Measurements from ENCODE around the gene PRR36. TPM values are rescaled to one million over a fixed set of nuclear protein-coding genes. Genes with fewer than 3 reads are reported as not detected.
"Not testable (repeated sequence)": the region's sequence is repeated elsewhere in the genome, so short reads cannot be mapped to it uniquely, and the experiment has no call there.

PRR36 gene
- total RNA-seq, 1 experiment from 2014 or later: 3.3 TPM

GRCh38 chr19:7859831-7860713 lies 14.1 kb downstream of the PRR36 start:
- BruUV-seq (replicated peaks): no TSS peak
- intact Hi-C loops (cut with micrococcal nuclease; ENCODE audit: unreplicated experiment): loop anchor here (10.0 kb wide), 1 partner anchor 395 kb away; no protein-coding TSS in a partner anchor
- TF ChIP-seq EZH2 (IDR thresholded peaks at IDR 0.05; ENCODE audit: borderline replicate concordance, low read depth, low read length, poor library complexity, severe bottlenecking): no peak
- ChIA-PET CTCF (no interaction called here), POLR2A (ENCODE audit: low non-redundant PET) (no interaction called here)
- H3K9me3 ChIP-seq (ENCODE audit: low read depth, low read length, poor library complexity, severe bottlenecking): no peaks in the 10 kb centered on the region
- no peaks in the 10 kb centered on the region for H3K27me3 ChIP-seq (replicated peaks; ENCODE audit: insufficient read depth, low read depth, low read length, poor library complexity)
- H3K36me3 ChIP-seq (ENCODE audit: insufficient read depth, low read length, poor library complexity, severe bottlenecking): no peaks in the 10 kb centered on the region
- no peak overlapping the region for H3K27ac ChIP-seq (ENCODE audit: low read depth, low read length, poor library complexity, severe bottlenecking)
- no peaks in the 10 kb centered on the region for H3K4me1 ChIP-seq (ENCODE audit: insufficient read depth, low read length, poor library complexity, severe bottlenecking)
- H3K4me3 ChIP-seq (ENCODE audit: low read depth, low read length, poor library complexity, severe bottlenecking): no peak overlapping the region
- DNase-seq (ENCODE audit: low spot score): no peak

GRCh38 chr19:7859087-7859486 lies 15.1 kb downstream of the PRR36 start:
- H3K4me1 ChIP-seq (ENCODE audit: insufficient read depth, low read length, poor library complexity, severe bottlenecking); H3K27me3 ChIP-seq (replicated peaks; ENCODE audit: insufficient read depth, low read depth, low read length, poor library complexity); POLR2A ChIA-PET (ENCODE audit: low non-redundant PET); BruUV-seq (replicated peaks); H3K36me3 ChIP-seq (ENCODE audit: insufficient read depth, low read length, poor library complexity, severe bottlenecking); DNase-seq (ENCODE audit: low spot score); H3K27ac ChIP-seq (ENCODE audit: low read depth, low read length, poor library complexity, severe bottlenecking); H3K9me3 ChIP-seq (ENCODE audit: low read depth, low read length, poor library complexity, severe bottlenecking); H3K4me3 ChIP-seq (ENCODE audit: low read depth, low read length, poor library complexity, severe bottlenecking): not testable (repeated sequence)
- intact Hi-C loops (cut with micrococcal nuclease; ENCODE audit: unreplicated experiment): loop anchor here (10.0 kb wide), 1 partner anchor 396 kb away; no protein-coding TSS in a partner anchor
- CTCF ChIA-PET: interaction anchor here (0.5 kb wide), 1 partner anchor 559 kb away, joined by 4 read pairs; no protein-coding TSS in a partner anchor

DNA sequence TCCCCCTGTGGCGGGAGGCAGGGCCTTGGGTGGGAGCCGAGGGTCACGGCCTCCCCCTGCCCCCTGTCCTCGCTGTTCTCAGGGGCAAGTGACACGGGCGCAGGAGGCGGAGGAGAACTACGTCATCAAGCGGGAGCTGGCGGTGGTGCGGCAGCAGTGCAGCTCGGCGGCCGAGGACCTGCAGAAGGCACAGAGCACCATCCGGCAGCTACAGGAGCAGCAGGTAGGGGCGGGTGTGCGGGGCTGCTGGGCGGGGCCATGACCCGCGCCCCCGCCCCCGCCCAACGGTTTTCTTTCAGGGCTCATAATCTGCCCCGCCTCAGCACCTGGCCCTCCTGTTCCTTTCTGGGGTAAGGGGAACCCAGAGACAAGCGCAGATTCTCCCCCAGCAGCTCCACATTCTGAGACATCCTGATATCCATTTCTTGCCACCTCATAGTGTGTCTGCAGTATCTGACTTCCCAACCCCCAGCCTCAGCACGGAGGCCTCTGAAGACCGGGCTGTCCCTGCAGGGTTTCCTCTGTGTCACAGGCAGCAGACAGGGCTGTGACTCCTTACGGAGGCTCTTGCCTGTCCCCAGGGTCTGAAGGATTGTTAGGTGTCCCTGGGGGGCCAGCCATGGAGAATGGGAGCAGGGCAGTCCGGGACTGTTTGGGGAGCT lies 15.9 kb downstream of the PRR36 start:
- intact Hi-C loops (cut with micrococcal nuclease; ENCODE audit: unreplicated experiment): loop anchor here (10.0 kb wide), 1 partner anchor 397 kb away; no protein-coding TSS in a partner anchor
- TF ChIP-seq, protein P1, sequence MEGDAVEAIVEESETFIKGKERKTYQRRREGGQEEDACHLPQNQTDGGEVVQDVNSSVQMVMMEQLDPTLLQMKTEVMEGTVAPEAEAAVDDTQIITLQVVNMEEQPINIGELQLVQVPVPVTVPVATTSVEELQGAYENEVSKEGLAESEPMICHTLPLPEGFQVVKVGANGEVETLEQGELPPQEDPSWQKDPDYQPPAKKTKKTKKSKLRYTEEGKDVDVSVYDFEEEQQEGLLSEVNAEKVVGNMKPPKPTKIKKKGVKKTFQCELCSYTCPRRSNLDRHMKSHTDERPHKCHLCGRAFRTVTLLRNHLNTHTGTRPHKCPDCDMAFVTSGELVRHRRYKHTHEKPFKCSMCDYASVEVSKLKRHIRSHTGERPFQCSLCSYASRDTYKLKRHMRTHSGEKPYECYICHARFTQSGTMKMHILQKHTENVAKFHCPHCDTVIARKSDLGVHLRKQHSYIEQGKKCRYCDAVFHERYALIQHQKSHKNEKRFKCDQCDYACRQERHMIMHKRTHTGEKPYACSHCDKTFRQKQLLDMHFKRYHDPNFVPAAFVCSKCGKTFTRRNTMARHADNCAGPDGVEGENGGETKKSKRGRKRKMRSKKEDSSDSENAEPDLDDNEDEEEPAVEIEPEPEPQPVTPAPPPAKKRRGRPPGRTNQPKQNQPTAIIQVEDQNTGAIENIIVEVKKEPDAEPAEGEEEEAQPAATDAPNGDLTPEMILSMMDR (conservative IDR thresholded peaks at IDR 0.05; ENCODE audit: low read depth, low read length): no peak
- TF ChIP-seq EZH2 (IDR thresholded peaks at IDR 0.05; ENCODE audit: borderline replicate concordance, low read depth, low read length, poor library complexity, severe bottlenecking): no peak
- POLR2A ChIA-PET (ENCODE audit: low non-redundant PET): no interaction called here
- CTCF ChIA-PET: interaction anchor here (0.5 kb wide), 1 partner anchor 558 kb away, joined by 4 read pairs; no protein-coding TSS in a partner anchor
- Histone ChIP-seq H3K36me3 (ENCODE audit: insufficient read depth, low read length, poor library complexity, severe bottlenecking) (no peaks in the 10 kb centered on the region), H3K4me1 (ENCODE audit: insufficient read depth, low read length, poor library complexity, severe bottlenecking) (no peaks in the 10 kb centered on the region), H3K4me3 (ENCODE audit: low read depth, low read length, poor library complexity, severe bottlenecking) (no peak overlapping the region), H3K9me3 (ENCODE audit: low read depth, low read length, poor library complexity, severe bottlenecking) (no peaks in the 10 kb centered on the region), H3K27me3 (replicated peaks; ENCODE audit: insufficient read depth, low read depth, low read length, poor library complexity) (no peaks in the 10 kb centered on the region), H3K27ac (ENCODE audit: low read depth, low read length, poor library complexity, severe bottlenecking) (no peak overlapping the region)
- DNase-seq (ENCODE audit: low spot score): no peak
- no TSS peak for BruUV-seq (replicated peaks)

GRCh38 chr19:7857727-7858108 lies 16.5 kb downstream of the PRR36 start:
- H3K27ac ChIP-seq (ENCODE audit: low read depth, low read length, poor library complexity, severe bottlenecking): no peak overlapping the region
- no TSS peak for BruUV-seq (replicated peaks)
- H3K27me3 ChIP-seq (replicated peaks; ENCODE audit: insufficient read depth, low read depth, low read length, poor library complexity): no peaks in the 10 kb centered on the region
- H3K4me1 ChIP-seq (ENCODE audit: insufficient read depth, low read length, poor library complexity, severe bottlenecking): no peaks in the 10 kb centered on the region
- ChIA-PET CTCF (no interaction called here), POLR2A (ENCODE audit: low non-redundant PET) (no interaction called here)
- no peak overlapping the region for H3K4me3 ChIP-seq (ENCODE audit: low read depth, low read length, poor library complexity, severe bottlenecking)
- H3K36me3 ChIP-seq (ENCODE audit: insufficient read depth, low read length, poor library complexity, severe bottlenecking): no peaks in the 10 kb centered on the region
- H3K9me3 ChIP-seq (ENCODE audit: low read depth, low read length, poor library complexity, severe bottlenecking): no peaks in the 10 kb centered on the region
- intact Hi-C loops (cut with micrococcal nuclease; ENCODE audit: unreplicated experiment): loop anchor here (10.0 kb wide), 1 partner anchor 397 kb away; no protein-coding TSS in a partner anchor
- TF ChIP-seq, protein P1 (conservative IDR thresholded peaks at IDR 0.05; ENCODE audit: low read depth, low read length): no peak
- TF ChIP-seq EZH2 (IDR thresholded peaks at IDR 0.05; ENCODE audit: borderline replicate concordance, low read depth, low read length, poor library complexity, severe bottlenecking): no peak
- no peak for DNase-seq (ENCODE audit: low spot score)

Data from A673 (cell line).